Gastroesophageal sphincter (tissue), 4 donors: ENCODE results near the gene SULT1C2. TPM values are rescaled to one million over a fixed set of nuclear protein-coding genes. Genes with fewer than 3 reads are reported as not detected.
"Not testable (repeated sequence)": the region's sequence is repeated elsewhere in the genome, so short reads cannot be mapped to it uniquely, and the experiment has no call there.

Source experiments
- ATAC-seq: fragments of 150-250 bp; one replicate; pipeline ENCODE4 v1.9.1; 2016; ENCODE audit warnings: mild to moderate bottlenecking, moderate library complexity
- H3K27ac ChIP-seq, 4 donors: fragments of 200-600 bp; sonication (generic) in 3 of 4; 1 replicate in 3 of 4; 2 replicates in 1 of 4; pipeline ENCODE4 v1.5.1; 2016 to 2019
- H3K27me3 ChIP-seq: fragments of 200-600 bp; sonication (generic); one replicate; pipeline ENCODE4 v1.5.1; 2019
- H3K36me3 ChIP-seq, 2 donors: fragments of 200-600 bp; sonication (generic); one replicate each; pipeline ENCODE4 v1.5.1; 2019; ENCODE audit warnings: control low read depth in 1 of 2
- H3K4me1 ChIP-seq, 3 donors: fragments of 200-600 bp; sonication (generic); 1 replicate in 2 of 3; 2 replicates in 1 of 3; pipeline ENCODE4 v1.5.1; 2016 to 2019; ENCODE audit warnings: control low read depth in 2 of 3
- H3K4me3 ChIP-seq, 2 donors: fragments of 200-600 bp; sonication (generic); one replicate each; pipeline ENCODE4 v1.5.1; 2019; ENCODE audit warnings: mild to moderate bottlenecking in 1 of 2, moderate library complexity in 1 of 2
- H3K9me3 ChIP-seq, 3 donors: fragments of 200-600 bp; sonication (generic); one replicate each; pipeline ENCODE4 v1.5.1; 2017 to 2019; ENCODE audit warnings: control low read depth in 2 of 3
- EP300 ChIP-seq: sonication (generic); formaldehyde crosslinking; IDR thresholded peaks from one replicate; pipeline ENCODE4 v1.6.1; 2017; ENCODE audit warnings: antibody characterized with exemption, mild to moderate bottlenecking
- POLR2A ChIP-seq, 2 donors: fragments of 450-650 bp; IDR thresholded peaks; one replicate each; pipeline ENCODE4 v1.6.1; 2017; ENCODE audit warnings: antibody characterized with exemption in 2 of 2, mild to moderate bottlenecking in 2 of 2, moderate library complexity in 1 of 2
- POLR2AphosphoS5 ChIP-seq: sonication (generic); formaldehyde crosslinking; IDR thresholded peaks from one replicate; pipeline ENCODE4 v1.6.1; 2017; ENCODE audit warnings: antibody characterized with exemption
- whole genome bisulfite sequencing, 2 donors: methylation state at CpG; one replicate each; pipeline ENCODE4 v1.1.5; 2018; ENCODE audit warnings: low coverage in 1 of 2; 5-methylcytosine and 5-hydroxymethylcytosine counted together
- total RNA-seq, 4 donors: library from RNA; depleted of rRNA; stranded (reverse); fragments of >200 nt; gene quantifications; one replicate each; pipeline ENCODE4 v1.1.0, GENCODE V29; 2016
- TF ChIP-seq, protein P1 (sequence below), 4 experiments: fragments of 200-600 bp in 2 of 4; fragments of 450-650 bp in 2 of 4; sonication (generic) in 1 of 4; IDR thresholded peaks; one replicate each; pipeline ENCODE4 v1.5.1; 2017 to 2019; ENCODE audit warnings: antibody characterized with exemption in 4 of 4, mild to moderate bottlenecking in 2 of 4, moderate library complexity in 2 of 4

Gene SULT1C2
- total RNA-seq, 4 donors from 2014 or later, result 1.0 to 1.1 TPM; not detected in 2

- TF ChIP-seq POLR2A (IDR thresholded peaks at IDR 0.05), result no peak
- no peak for TF ChIP-seq POLR2AphosphoS5
- TF ChIP-seq EP300, result no peak
- TF ChIP-seq, protein P1, sequence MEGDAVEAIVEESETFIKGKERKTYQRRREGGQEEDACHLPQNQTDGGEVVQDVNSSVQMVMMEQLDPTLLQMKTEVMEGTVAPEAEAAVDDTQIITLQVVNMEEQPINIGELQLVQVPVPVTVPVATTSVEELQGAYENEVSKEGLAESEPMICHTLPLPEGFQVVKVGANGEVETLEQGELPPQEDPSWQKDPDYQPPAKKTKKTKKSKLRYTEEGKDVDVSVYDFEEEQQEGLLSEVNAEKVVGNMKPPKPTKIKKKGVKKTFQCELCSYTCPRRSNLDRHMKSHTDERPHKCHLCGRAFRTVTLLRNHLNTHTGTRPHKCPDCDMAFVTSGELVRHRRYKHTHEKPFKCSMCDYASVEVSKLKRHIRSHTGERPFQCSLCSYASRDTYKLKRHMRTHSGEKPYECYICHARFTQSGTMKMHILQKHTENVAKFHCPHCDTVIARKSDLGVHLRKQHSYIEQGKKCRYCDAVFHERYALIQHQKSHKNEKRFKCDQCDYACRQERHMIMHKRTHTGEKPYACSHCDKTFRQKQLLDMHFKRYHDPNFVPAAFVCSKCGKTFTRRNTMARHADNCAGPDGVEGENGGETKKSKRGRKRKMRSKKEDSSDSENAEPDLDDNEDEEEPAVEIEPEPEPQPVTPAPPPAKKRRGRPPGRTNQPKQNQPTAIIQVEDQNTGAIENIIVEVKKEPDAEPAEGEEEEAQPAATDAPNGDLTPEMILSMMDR (IDR thresholded peaks at IDR 0.05), result no peak
- peaks cover 0 to 16% (median 0%) of the 10 kb centered on the region in 3 donors for H3K4me1 ChIP-seq
- WGBS, 2 donors, result 82 to 84% methylated on average over 2 to 4 of the region's 5 CpGs
- ATAC-seq, result peak; percentile 8
- H3K9me3 ChIP-seq, result no peaks in the 10 kb centered on the region
- H3K27ac ChIP-seq, result no peak overlapping the region
- H3K27me3 ChIP-seq, result no peaks in the 10 kb centered on the region
- H3K4me3 ChIP-seq, result no peak overlapping the region
- H3K36me3 ChIP-seq, result no peaks in the 10 kb centered on the region
These were observed 17.8 kb upstream of the SULT1C2 start for GRCh38 chr2:108270768-108271506.

GRCh38 chr2:108271691-108272253, 16.9 kb upstream of the SULT1C2 start:
- TF ChIP-seq POLR2A (IDR thresholded peaks at IDR 0.05) (no peak), EP300 (no peak), POLR2AphosphoS5 (no peak)
- TF ChIP-seq, protein P1 (IDR thresholded peaks at IDR 0.05), result no peak
- Histone ChIP-seq H3K36me3 (no peaks in the 10 kb centered on the region), H3K9me3 (no peaks in the 10 kb centered on the region), H3K27ac (no peak overlapping the region), H3K4me1 (peaks cover 0 to 16% (median 0%) of the 10 kb centered on the region in 3 donors), H3K4me3 (peak overlapping the region in 1 of 2 donors; percentile 19), H3K27me3 (no peaks in the 10 kb centered on the region)
- ATAC-seq, result peak; percentile 54
- WGBS, 2 donors, result 41 to 49% methylated on average over 2 to 7 of the region's 7 CpGs

DNA sequence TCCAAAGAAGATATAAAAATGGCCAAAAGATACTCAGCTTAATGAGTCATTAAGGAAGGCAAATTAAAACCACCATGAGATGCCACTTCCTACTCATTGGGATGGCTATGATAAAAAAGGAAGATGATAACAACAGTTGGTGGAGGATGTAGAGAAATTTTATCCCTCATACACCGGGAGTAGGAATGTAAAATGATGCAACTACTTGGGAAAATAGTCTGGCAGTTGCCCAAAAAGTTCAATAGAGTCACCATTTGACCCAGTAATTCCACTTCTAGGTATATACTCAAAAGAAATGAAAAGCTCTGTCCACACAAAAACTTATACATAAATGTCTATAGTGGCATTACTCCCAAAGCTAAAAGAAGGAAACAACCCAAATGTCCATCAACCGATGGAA, 10.1 kb upstream of the SULT1C2 start:
- Histone ChIP-seq H3K9me3 (no peaks in the 10 kb centered on the region), H3K27ac (no peak overlapping the region), H3K27me3 (no peaks in the 10 kb centered on the region), H3K36me3 (no peaks in the 10 kb centered on the region), H3K4me3 (no peak overlapping the region), H3K4me1 (no peaks in the 10 kb centered on the region)
- 43 to 63% methylated on average over 1 to 2 of the region's 2 CpGs for WGBS, 2 donors
- ATAC-seq, result no peak
- TF ChIP-seq, protein P1 (IDR thresholded peaks at IDR 0.05), result no peak
- no peak for TF ChIP-seq POLR2A (IDR thresholded peaks at IDR 0.05)
- no peak for TF ChIP-seq EP300
- TF ChIP-seq POLR2AphosphoS5, result no peak

DNA sequence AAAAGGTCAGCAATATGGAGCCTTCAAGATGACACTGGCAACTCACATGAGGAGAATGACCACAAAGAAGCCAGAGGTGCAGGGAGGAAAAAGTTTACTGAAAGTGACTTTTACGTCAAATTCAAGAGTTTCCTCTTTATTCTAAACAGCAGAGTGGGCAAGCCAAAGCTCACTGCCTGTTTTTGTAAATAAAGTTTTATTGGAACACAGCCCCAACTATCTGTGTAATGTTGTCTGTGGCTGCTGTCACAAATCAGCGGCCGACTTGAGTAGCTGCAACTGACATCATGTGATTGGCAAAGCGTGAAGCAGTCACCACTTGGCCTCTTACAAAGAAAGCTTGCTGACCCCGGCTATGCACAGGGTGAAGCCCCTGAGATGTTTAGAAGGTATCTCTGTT, 9.2 kb upstream of the SULT1C2 start:
- 89 to 91% methylated on average over 1 to 5 of the region's 5 CpGs for WGBS, 2 donors
- TF ChIP-seq POLR2AphosphoS5 (no peak), POLR2A (IDR thresholded peaks at IDR 0.05) (no peak), EP300 (no peak)
- TF ChIP-seq, protein P1 (IDR thresholded peaks at IDR 0.05), result no peak
- no peak overlapping the region for H3K27ac ChIP-seq
- no peaks in the 10 kb centered on the region for H3K36me3 ChIP-seq
- H3K4me1 ChIP-seq, result no peaks in the 10 kb centered on the region
- H3K4me3 ChIP-seq, result no peak overlapping the region
- no peaks in the 10 kb centered on the region for H3K9me3 ChIP-seq
- ATAC-seq, result no peak
- no peaks in the 10 kb centered on the region for H3K27me3 ChIP-seq

GRCh38 chr2:108280466-108280865, 8.2 kb upstream of the SULT1C2 start:
- Histone ChIP-seq H3K4me1 (no peaks in the 10 kb centered on the region), H3K27ac (no peak overlapping the region), H3K9me3 (no peaks in the 10 kb centered on the region), H3K4me3 (no peak overlapping the region), H3K27me3 (no peaks in the 10 kb centered on the region), H3K36me3 (no peaks in the 10 kb centered on the region)
- ATAC-seq, result no peak
- TF ChIP-seq, protein P1 (IDR thresholded peaks at IDR 0.05), result no peak
- no peak for TF ChIP-seq POLR2AphosphoS5
- TF ChIP-seq EP300, result no peak
- no peak for TF ChIP-seq POLR2A (IDR thresholded peaks at IDR 0.05)
- WGBS, 2 donors, result 63 to 88% methylated on average over 2 to 3 of the region's 3 CpGs

DNA sequence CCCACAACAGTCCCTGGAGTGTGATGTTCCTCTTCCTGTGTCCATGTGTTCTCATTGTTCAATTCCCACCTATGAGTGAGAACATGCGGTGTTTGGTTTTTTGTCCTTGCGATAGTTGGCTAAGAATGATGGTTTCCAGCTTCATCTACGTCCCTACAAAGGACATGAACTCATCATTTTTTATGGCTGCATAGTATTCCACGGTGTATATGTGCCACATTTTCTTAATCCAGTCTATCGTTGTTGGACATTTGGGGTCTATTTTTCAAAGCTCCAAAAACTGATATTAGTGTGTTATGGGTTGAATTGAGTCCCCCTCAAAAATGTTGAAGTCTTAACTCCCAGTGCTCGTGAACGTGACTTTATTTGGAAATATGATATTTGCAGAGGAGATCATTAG, 4.1 kb upstream of the SULT1C2 start:
- not testable (repeated sequence) for H3K36me3 ChIP-seq, ATAC-seq, H3K4me3 ChIP-seq, H3K4me1 ChIP-seq, H3K9me3 ChIP-seq, H3K27me3 ChIP-seq, H3K27ac ChIP-seq
- 93% methylated on average over 7 of the region's 7 CpGs for WGBS, 2 donors
